ENCODE results near the gene RGS5. TPM values are rescaled to one million over a fixed set of nuclear protein-coding genes. Genes with fewer than 3 reads are reported as not detected.
"Not testable (repeated sequence)": the region's sequence is repeated elsewhere in the genome, so short reads cannot be mapped to it uniquely, and the experiment has no call there.

RGS5 gene, protein sequence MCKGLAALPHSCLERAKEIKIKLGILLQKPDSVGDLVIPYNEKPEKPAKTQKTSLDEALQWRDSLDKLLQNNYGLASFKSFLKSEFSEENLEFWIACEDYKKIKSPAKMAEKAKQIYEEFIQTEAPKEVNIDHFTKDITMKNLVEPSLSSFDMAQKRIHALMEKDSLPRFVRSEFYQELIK
- 20.6 TPM for total RNA-seq

DNA sequence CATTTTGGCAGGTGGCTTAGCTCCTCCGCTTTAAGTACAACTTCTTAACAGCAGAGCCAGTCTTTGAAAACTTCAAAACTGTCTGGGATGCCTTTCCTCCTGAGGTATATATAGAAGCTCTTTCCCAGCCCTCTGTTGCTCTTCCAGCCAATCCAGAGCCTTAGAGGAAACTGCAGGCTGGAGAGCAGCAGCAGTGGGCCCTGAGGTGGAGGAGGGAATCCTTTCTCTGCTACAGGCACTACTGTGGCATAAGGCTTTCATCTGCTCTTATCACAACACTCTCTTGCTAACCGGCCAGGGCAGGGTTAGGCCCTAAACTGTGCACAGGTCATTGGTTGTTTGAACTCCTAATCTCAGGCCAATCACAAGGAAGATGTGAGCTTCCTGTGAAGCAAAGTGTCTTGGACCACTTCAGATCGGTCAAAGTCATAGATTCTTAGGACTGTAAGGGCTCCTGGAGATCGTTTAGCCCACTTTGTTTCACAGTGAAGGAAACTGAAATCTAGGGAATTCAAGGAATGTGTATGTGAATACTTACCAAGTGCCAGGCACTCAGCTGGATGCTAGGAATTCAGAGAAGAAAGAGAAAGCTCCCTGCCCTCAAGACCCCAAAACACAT is at the start of gene RGS5:
TSS of gene RGS5 (minus strand) at position 84 of the 619 bp plus-strand sequence. CDS start at position 3, 81 bp downstream.
- no peak for DNase-seq

DNA sequence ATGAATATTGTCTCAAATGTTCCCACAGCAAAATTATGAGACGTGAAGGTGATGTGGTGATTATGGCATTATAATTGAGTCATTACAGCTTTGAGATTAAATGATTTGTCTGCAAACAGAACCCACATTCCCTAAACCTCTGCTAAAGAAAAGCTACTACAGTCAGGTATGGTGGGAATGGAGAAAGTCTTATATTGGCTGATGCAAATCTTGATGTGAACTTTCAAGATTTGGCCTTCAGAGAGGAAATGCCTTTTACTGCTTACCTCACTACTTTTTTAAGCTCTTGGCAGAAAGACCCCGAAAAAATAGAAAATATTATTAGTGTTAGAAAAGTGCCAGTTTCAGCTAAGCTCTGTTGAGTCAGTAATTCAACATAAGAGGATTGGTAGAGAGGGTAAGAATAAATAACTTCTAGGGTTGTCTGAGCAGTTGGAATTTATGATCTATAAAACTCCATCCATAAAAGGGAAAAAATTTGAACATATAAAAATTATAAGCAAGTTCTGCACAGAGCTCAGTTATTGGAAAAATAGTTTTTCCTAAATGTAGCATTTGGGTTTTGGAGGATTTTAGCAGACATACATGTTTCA is 47.8 kb upstream of the RGS5 start:
- no peak for DNase-seq

DNA sequence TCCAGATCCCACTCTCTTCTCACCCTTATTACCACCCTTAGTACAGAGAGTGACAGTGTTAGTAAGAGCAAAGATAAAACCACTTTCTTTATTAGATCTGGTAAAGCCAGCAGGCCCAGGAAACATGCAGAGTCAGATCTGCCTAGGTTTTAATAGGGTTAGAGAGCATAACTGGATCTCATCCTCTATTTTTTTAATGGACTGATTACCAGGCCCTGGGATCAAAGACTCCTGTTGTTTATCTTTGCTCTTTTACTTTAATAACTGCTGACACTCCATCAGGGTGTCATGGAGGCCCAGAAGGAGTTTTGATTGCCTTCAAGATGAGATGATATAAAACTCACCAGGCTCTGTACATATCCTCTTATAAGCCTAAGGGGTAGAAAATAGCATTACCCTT is 45.3 kb upstream of the RGS5 start:
- DNase-seq = no peak

DNA sequence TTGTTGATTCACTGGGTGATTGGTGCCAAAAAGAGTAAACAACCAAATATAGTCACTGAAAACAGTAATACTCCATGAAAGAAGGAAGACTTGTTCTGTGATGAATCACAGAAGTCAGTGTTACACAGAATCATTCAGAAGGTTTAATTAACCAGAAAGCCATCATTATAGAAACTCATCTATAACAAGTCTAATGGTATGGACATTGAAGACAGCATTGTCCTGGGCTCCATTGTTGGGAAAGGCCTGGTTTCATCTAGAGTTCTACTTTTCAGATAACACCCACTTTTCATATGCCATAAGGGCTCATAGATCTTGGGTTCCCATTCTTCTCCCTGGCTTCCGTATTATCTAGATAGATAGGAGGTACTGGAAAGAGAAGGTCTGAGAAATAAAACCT is 41.9 kb upstream of the RGS5 start:
- DNase-seq = not testable (repeated sequence)

DNA sequence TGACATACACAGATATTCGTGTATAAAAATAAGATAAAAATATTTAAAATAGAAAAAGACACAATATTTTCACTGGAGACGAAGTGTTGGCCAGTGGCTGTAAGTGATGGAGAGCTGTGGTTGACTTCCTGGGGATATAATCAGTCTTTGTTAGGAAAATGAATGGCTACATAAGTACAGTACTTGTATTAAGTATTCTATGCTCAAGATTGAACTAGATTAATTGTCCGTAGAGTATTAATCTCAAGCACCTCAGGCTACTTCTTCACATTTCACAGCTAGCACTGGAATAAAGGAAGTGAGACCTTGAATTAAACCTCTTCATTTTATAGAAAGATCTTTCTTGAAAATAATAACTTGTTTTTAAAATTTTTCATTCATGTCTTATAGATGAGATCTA is 39.0 kb upstream of the RGS5 start:
- DNase-seq = no peak

DNA sequence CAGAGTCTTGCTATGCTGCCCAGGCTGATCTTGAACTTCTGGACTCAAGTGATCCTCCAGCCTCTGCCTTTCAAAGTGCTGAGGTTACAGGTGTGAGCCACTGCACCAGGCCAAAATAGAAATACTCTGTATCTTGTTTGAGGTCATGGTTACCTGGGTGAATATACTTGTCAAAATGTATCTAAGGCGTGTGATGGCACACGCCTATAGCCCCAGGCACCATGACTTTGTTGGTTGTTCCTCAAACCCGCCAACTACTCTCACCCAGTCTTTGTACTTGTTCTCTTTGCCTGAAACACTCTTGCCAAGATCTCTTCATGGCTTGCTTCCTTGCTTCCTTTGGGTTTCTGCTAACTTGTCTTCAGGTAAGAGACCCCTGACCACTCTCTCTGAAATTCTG is 38.0 kb upstream of the RGS5 start:
- no peak for DNase-seq

DNA sequence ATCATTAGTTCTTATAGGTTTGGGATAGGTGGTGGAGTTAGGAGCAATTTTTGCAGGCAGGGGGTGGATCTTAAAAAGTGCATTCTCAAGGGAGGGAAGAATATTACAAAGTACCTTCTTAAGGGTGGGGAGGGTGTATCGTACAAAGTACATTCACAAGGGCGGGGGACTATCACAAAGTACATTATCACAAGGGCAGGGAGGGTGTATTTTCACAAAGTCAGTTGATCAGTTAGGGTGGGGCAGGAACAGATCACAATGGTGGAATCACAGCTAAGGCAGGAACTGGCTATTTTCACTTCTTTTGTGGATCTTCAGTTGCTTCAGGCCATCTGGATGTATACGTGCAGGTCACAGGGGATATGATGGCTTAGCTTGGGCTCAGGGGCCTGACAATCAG is 30.9 kb upstream of the RGS5 start:
- not testable (repeated sequence) for DNase-seq

DNA sequence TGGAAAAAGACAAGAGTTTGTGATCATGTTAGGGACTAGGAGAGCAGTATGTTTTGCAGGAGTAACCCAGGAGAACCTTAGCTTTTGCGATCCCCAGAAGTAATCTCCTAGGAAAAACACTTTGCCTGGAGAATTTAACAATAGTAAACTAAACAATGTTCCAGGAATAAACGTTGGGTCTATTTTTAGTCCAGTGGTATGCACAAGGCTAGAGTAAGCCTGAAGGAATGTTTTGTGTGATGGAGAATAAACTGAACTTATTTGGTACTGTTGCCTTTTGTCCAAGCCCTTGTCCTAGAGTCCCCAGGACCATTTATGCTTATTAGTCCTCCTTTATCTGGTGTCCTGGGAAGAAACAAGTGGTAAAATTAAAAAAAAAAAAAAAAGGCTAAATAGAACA is 28.7 kb upstream of the RGS5 start:
- no peak for DNase-seq

DNA sequence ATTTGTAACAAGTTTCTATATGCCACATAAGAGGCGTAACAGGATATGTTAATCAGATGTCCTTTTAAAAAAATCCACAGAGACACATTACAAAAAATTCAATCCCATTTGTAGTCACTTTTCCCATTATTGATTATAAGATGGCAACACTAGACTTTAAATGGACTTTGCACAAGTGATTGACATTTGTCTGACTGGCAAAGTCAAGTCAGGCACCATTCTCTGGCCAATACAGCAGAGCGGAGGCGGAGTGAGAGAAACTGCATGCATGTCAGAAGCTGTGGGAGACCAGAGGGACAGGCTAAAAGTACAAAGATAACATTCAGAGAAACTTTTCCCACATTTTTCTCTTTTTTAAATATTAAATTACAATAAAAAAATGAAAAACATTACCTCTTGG is 28.1 kb upstream of the RGS5 start:
- DNase-seq = no peak

DNA sequence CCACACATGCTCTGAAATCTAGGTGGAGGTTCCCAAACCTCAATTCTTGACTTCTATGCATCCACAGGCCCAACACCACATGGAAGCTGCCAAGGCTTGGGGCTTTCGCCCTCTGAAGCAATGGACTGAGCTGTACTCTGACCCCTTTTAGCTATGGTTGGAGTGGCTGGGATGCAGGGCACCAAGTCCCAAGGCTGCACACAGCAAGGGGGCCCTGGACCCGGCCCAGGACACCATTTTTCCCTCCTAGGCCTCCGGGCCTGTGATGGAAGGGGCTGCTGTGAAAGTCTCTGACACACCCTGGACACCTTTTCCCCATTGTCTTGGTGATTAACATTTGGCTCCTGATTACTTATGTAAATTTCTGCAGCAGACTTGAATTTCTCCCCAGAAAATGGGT is 25.6 kb upstream of the RGS5 start:
- not testable (repeated sequence) for DNase-seq

DNA sequence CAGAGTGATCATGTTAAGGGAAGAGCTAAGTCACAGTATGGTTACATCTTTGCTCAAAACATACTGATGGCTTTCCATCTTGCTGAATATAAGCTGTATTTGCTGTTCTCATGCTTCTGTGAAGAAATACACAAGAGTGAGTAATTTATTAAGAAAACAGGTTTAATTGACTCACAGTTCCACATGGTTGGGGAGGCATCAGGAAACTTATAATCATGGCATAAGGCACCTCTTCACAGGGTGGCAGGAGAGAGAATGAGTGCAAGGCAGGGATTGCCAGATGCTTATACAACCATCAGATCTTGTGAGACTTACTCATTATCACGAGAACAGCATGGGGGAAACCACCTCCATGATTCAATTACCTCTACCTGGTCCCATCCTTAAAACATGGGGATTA is 24.4 kb upstream of the RGS5 start:
- DNase-seq = no peak

DNA sequence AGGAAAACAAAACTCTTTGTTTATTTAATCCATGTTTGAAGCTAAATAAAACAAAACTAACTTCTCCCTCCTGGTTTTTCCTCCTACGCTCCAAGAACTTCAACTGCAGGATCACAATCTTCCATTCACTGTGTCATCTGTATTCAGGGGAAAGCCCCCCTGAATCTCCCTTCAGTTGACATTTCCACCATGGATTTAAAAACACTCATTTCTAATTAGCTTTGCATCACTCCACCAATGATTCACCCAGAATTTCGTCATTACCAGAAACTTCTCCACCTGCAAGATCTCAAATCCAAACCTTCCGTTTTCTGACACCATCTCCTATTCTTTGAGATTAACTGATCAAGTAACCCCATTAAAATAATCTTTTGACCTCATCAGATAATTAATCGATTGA is 10.9 kb upstream of the RGS5 start:
- no peak for DNase-seq

DNA sequence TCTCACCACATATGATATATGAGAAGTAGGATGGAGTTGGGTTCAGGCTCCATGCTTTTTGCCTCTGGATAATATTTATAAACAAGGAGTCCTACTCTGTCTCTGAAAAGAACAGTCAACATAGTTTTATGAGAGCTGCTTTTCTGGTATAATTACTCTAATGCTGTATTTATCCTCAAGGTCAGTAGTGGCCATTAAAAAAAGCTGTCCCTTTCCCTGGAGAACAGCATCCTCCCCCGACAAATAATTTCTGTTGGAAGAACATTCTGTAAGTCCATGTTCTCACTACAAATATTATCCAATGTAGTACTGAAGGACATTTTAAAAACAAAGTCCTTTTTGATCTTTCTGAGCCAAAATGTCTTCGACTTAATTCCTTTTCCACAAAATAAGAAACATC is 9.0 kb upstream of the RGS5 start:
- no peak for DNase-seq

DNA sequence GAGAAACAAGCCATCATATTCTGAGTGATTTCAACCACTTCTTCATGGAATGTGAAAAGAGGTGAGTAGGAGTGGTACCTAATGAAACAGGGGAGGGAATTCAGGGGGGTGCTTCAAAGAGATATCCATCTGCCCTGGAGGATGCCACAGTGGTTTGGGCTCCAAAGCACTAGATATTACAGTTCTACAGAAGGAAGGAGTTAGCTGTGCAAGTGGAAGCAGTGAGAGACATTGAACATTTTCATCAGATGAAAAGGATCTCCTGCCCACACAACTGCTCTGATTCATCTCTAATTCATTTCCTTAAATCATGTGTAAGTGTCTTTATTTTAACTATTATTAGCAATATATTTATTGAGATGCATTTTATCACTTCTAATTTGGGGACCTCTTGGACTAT is 2.8 kb upstream of the RGS5 start:
- no peak for DNase-seq

DNA sequence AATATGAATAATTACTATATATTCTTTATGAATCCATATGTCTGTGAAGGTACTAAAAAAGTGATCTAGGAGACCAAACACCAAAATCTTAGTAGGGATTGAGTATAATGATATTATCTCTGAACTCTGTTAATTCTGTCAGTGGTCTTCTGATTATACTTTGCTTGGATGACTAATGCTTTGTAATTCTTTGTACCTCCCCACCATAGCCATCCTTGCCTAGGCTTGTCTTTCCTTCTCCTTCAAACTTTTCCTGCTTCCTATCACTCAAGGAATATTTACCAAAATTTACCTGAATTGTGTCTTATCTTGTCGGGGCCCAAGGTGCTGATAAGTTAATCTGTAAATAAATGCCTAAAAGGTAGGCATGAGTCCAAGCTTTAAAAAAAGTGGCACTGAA is 845 bp upstream of the RGS5 start:
- DNase-seq = no peak

DNA sequence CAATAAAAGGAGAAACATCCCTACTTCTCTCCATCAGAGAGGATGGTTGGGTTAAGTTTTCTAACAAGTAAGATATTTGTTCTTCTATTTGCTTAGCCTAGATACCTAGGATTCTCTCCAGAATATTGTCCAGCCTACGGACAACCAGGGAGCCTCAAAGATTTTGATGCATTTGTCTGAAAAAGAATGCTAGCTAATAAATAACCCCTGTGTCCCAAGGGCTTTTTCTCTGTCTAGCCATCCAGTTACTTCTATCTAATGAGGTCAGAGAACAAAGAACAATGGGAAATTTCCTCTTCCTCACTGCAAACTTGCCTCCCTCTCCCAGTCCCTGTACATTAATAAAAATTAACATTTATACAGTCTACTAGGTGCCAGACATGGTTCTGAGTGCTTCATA is 810 bp downstream of the RGS5 start:
- DNase-seq = no peak

DNA sequence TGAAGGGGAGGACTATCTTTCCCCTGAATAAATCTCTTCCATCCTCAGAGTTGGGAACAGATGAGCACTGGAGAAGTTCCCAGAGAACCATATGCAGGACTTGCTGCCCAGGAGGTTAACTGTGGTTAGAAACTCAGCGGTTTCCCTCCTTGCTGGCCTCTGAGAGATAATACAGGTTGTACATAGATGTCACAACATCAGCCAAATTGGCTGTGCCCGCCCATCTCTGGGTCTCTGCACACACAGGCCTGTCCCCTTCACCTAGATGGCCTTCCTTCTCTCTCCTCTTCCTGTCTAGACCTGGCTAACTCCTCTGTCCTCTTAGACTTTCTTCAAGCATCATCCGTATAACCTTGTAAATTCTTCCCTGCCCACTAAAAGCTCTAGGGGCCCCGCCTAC is 5.7 kb downstream of the RGS5 start:
- DNase-seq = no peak

DNA sequence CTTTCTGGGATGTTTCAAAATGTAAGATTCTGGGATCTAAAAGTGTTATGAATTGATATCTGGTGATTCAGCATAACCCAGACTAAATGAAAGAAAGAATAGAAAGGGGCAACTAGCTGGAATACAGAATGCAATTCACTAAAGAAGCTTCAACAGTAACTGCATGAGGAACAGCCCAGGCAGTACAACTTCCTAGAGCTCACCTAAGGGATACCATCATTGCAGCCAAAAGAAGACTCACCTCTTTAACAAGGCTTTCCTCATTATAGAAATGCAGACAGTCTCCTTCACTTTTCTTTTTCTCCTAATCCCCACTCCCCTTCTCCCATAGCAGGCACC is 6.3 kb downstream of the RGS5 start:
- DNase-seq = no peak

DNA sequence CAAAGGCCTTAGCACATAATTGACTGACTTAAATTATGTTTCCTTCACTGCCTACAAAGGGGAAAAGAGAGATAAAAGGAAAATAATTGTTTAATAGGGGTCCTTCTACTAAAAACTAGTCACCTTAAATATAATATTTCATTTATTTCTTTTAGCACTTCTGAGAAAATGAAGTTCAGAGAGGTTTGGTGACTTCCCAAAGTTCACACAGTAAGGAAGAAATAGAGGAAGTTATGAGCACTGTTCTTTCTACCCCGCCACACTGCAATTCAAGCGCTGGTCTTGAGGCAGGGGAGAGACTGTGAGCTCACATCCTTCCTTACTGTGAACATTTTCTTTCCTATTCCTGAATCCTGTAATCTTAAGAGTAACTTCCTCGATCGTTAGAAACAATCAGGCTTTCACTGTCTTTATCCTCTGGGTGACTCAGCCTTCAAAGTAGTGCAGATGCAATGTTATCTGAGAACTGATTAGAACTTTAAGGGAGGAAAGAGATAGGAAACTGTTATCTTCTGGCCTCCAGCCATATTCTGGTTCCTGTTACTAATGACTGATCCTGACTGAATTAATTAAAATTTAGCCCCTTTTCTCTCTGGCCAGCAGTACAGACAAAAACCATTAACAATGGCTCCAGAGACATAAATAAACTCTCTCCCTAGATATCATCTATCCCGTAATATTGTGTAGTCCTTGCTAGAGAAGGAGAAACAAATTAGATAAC is 6.8 kb downstream of the RGS5 start:
- no peak for DNase-seq

DNA sequence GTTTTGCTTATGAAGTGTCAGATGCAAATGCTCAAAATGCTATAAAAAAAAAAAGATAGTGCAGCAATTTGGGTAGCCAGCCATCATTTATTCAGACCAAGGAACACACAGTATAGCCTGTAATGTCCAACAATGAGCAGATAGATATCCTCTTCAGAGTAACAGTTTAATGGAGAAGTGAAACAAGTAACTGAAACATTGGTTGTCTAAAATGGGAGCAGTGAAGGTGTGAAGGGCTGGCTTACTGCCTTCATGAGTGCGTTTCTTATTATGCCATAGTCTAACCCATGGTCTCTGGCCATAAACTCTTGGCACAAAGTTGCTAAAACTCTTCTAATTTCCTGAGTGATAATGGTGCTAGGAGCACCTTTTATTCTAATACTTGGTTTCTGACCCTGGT is 11.4 kb downstream of the RGS5 start:
- no peak for DNase-seq

DNA sequence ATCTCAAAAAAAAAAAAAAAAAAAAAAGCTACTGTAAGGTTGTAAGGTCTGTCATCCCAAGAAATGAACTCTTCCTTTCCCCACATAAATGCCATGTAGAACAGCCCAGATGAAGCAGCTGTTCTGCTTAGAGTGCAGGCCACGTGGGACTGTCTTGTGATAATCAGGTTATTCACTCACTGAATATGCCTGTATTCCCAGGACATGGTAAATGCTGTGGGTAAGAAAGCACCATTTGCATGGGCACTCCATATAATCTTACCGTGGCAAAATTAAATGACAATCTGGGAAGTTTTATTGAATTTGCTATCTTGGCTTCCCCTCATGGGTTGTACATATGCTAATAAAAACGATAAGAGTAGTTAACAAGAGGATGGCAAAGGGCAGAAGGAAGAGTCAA is 13.8 kb downstream of the RGS5 start:
- no peak for DNase-seq

DNA sequence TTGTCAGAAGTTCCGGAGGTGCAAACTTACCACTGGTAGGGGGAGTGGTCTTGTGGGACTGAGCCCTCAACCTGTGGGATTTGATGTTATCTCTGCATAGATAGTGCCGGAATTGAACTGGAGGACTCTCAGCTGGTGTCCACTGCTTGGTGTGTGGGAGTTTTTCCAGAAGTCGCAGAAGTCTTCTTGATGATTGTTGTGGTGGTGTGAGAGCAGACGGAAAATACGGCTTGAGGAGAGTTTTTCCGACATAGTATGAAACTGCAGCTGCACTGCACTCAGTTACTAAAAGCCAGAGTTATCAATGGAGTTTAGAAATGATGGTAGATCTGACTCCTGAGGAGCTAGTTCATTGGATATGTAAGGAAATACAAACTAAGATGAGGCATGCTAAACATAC is 14.9 kb downstream of the RGS5 start:
- DNase-seq = no peak

DNA sequence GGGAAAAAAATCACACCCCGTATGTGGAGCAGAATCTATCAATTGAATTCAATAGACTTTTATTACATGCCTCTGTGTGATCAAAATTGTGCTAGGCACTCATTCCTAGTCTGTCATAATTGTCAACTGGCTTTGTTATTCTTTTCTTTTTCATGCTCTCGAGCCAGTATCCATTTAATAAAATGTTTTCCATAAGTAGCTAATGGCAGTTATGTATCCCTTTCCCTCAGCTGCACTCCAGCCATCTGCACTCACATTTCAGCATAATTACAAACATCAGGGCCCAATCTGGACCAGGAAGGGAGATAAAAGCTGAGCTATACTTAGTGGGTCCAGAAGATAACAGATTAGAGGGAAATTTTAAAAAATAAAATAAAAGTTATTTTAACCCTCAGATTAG is 15.9 kb downstream of the RGS5 start:
- DNase-seq = peak; percentile 43
